ENCODE measurements around the gene PARVB. TPM values are rescaled to one million over a fixed set of nuclear protein-coding genes. Genes with fewer than 3 reads are reported as not detected.

The PARVB gene
- total RNA-seq, 1 experiment from 2014 or later = 85.3 TPM

- DNase-seq (no peak), ATAC-seq (no peak)
- H4K20me1 ChIP-seq (ENCODE audit: low read length) = no peaks in the 10 kb centered on the region
- H2AFZ ChIP-seq (ENCODE audit: low read length) = no peak overlapping the region
- no peaks in the 10 kb centered on the region for H3K79me2 ChIP-seq (ENCODE audit: low read length)
- H3K9me3 ChIP-seq (ENCODE audit: low read length) = no peaks in the 10 kb centered on the region
- H3K27ac ChIP-seq (ENCODE audit: low read length) = no peak overlapping the region
- H3K4me2 ChIP-seq (ENCODE audit: low read length) = no peak overlapping the region
- POLR2A ChIA-PET (ENCODE audit: unreplicated experiment) = no interaction called here
- H3K4me3 ChIP-seq (ENCODE audit: low read length) = no peak overlapping the region
- H3K27me3 ChIP-seq (ENCODE audit: low read length) = no peaks in the 10 kb centered on the region
- CTCF ChIA-PET = no interaction called here
- no peaks in the 10 kb centered on the region for H3K36me3 ChIP-seq (ENCODE audit: low read depth, low read length)
- TF ChIP-seq EZH2 (IDR thresholded peaks at IDR 0.05; ENCODE audit: low read length, unreplicated experiment) (no peak), EZH2phosphoT487 (IDR thresholded peaks at IDR 0.05; ENCODE audit: borderline replicate concordance, low read length) (no peak), CTCF (conservative IDR thresholded peaks at IDR 0.05; ENCODE audit: low read depth, low read length) (no peak)
- H3K4me1 ChIP-seq (ENCODE audit: insufficient read depth, low read length) = peaks cover 8% of the 10 kb centered on the region; the same call in 1 of the 2 replicates
- no TSS peak for BruUV-seq (replicated peaks)
- H3K9ac ChIP-seq (ENCODE audit: low read length) = no peak overlapping the region
- intact Hi-C loops (cut with micrococcal nuclease) = no loop called here
- H3K9me2 ChIP-seq (replicated peaks; ENCODE audit: low read length) = no peaks in the 10 kb centered on the region
- H3F3A ChIP-seq (ENCODE audit: low read length, unreplicated experiment) = no peaks in the 10 kb centered on the region
Observed at GRCh38 chr22:44197271-44197670, 173.2 kb downstream of the PARVB start.

DNA sequence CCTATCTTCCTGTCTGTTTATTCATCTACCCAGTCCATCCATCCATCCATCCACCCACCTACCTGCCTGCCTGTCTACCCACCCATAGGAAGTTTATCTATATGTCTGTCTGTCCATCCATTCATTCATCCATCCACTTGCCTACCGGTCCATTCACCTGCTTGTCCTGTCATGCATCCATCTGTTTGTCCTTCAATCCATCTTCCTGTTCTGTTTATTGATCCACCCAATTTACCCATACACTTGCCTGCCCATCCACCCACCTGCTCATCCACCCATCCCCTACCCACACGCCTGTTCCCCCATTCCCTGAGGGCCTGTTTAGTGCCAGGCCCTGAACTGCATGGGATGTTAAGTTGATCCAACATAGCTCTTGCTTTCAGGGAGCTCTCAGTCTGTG lies 175.1 kb downstream of the PARVB start:
- no peaks in the 10 kb centered on the region for H3K9me2 ChIP-seq (replicated peaks; ENCODE audit: low read length)
- no peaks in the 10 kb centered on the region for H4K20me1 ChIP-seq (ENCODE audit: low read length)
- H3K4me2 ChIP-seq (ENCODE audit: low read length) = no peak overlapping the region
- H3K27ac ChIP-seq (ENCODE audit: low read length) = no peak overlapping the region
- no peak overlapping the region for H3K9ac ChIP-seq (ENCODE audit: low read length)
- H3K79me2 ChIP-seq (ENCODE audit: low read length) = no peaks in the 10 kb centered on the region
- no TSS peak for BruUV-seq (replicated peaks)
- no peaks in the 10 kb centered on the region for H3K36me3 ChIP-seq (ENCODE audit: low read depth, low read length)
- no peaks in the 10 kb centered on the region for H3K4me1 ChIP-seq (ENCODE audit: insufficient read depth, low read length)
- no peak for ATAC-seq
- TF ChIP-seq EZH2phosphoT487 (IDR thresholded peaks at IDR 0.05; ENCODE audit: borderline replicate concordance, low read length) (no peak), CTCF (conservative IDR thresholded peaks at IDR 0.05; ENCODE audit: low read depth, low read length) (no peak)
- H3K27me3 ChIP-seq (ENCODE audit: low read length) = peaks cover 4% of the 10 kb centered on the region; the same call in 1 of the 2 replicates
- intact Hi-C loops (cut with micrococcal nuclease) = no loop called here
- H3K9me3 ChIP-seq (ENCODE audit: low read length) = no peaks in the 10 kb centered on the region
- no peaks in the 10 kb centered on the region for H3F3A ChIP-seq (ENCODE audit: low read length, unreplicated experiment)
- ChIA-PET CTCF (no interaction called here), POLR2A (ENCODE audit: unreplicated experiment) (no interaction called here)
- H2AFZ ChIP-seq (ENCODE audit: low read length) = no peak overlapping the region
- no peak overlapping the region for H3K4me3 ChIP-seq (ENCODE audit: low read length)
- DNase-seq = no peak

GRCh38 chr22:44199866-44200265 lies 175.8 kb downstream of the PARVB start:
- Histone ChIP-seq H3K9me2 (replicated peaks; ENCODE audit: low read length) (no peaks in the 10 kb centered on the region), H3K27me3 (ENCODE audit: low read length) (peaks cover 4% of the 10 kb centered on the region; the same call in 1 of the 2 replicates), H3F3A (ENCODE audit: low read length, unreplicated experiment) (no peaks in the 10 kb centered on the region), H3K4me2 (ENCODE audit: low read length) (no peak overlapping the region), H3K27ac (ENCODE audit: low read length) (no peak overlapping the region), H3K9ac (ENCODE audit: low read length) (no peak overlapping the region), H3K4me3 (ENCODE audit: low read length) (no peak overlapping the region), H4K20me1 (ENCODE audit: low read length) (no peaks in the 10 kb centered on the region), H3K9me3 (ENCODE audit: low read length) (no peaks in the 10 kb centered on the region), H3K4me1 (ENCODE audit: insufficient read depth, low read length) (no peaks in the 10 kb centered on the region), H2AFZ (ENCODE audit: low read length) (no peak overlapping the region), H3K79me2 (ENCODE audit: low read length) (no peaks in the 10 kb centered on the region), H3K36me3 (ENCODE audit: low read depth, low read length) (no peaks in the 10 kb centered on the region)
- CTCF ChIA-PET = no interaction called here
- POLR2A ChIA-PET (ENCODE audit: unreplicated experiment) = no interaction called here
- no peak for TF ChIP-seq CTCF (conservative IDR thresholded peaks at IDR 0.05; ENCODE audit: low read depth, low read length)
- no peak for TF ChIP-seq EZH2phosphoT487 (IDR thresholded peaks at IDR 0.05; ENCODE audit: borderline replicate concordance, low read length)
- TF ChIP-seq EZH2 (IDR thresholded peaks at IDR 0.05; ENCODE audit: low read length, unreplicated experiment) = no peak
- DNase-seq = no peak
- ATAC-seq = no peak
- intact Hi-C loops (cut with micrococcal nuclease) = no loop called here
- no TSS peak for BruUV-seq (replicated peaks)

Measured in PC-3 (cell line).